Stimulated activated CD4-positive, alpha-beta T cell treated with anti-CD3 and anti-CD28 coated beads, Interleukin-4, amount 100 ng/mL, for 1 hour (primary cell): ENCODE measurements around the gene TNNC2.
"Not testable (repeated sequence)": the region's sequence is repeated elsewhere in the genome, so short reads cannot be mapped to it uniquely, and the experiment has no call there.

Experiments used
- DNase-seq: peaks from one replicate; pipeline ENCODE4 v3.0.0-alpha.2; 2020

TNNC2 gene

DNA sequence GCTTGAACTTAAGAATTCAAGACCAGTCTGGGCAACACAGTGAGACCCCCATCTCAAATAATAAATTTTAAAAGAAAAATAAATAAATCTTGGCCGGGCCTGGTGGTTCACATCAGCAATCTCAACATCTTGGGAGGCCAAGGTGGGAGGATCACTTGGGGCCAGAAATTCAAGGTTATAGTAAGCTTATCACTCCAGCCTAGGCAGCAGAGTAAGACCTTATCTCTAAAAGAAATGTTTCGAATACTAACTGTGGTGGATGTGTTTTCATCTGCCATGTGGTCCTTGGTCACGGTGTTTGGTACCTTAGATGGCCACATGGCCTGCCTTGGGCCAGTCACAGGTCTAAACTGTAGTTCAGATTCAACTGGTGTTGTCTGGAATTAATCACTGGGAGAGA lies 8.9 kb downstream of the TNNC2 start:
- DNase-seq, result no peak

DNA sequence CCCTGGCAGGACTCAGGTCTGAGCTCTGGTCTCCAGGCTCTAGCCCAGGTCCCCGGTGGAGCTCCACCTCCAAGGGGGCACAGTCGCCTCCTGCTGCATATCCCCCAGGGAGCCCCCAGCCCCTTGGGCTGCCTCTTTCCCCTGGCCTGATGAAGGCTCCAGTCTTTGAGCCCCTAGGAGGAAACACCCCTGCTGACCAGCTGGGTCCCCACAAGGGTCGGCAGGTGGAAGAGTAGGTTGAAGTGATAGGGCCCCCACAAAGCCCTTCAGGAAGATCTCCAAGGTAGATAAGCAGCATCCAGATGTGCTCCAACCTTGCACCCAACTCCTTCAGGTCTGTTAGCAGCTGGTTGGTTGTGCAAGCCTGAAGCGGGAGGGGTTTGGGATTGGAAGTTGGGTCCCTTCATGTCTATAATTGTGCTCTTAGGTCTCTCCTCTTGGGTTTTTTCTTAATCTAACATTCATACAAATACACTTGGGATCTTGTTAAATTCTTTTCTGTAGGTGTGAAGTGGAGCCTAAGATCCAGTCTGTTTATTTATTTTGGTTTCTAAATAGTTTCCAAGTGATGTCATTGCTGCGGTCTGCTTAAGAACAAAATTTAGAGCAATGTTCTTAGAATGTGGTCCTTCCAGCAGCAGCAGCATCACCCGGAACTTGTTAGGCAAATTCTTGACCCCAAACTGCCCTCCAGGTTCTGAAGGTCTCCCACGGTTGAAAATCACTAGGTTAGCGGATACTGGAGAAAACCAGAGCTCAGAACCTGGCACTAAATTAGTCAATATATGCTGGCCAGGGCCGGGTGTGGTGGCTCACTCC lies 9.5 kb downstream of the TNNC2 start:
- no peak for DNase-seq

DNA sequence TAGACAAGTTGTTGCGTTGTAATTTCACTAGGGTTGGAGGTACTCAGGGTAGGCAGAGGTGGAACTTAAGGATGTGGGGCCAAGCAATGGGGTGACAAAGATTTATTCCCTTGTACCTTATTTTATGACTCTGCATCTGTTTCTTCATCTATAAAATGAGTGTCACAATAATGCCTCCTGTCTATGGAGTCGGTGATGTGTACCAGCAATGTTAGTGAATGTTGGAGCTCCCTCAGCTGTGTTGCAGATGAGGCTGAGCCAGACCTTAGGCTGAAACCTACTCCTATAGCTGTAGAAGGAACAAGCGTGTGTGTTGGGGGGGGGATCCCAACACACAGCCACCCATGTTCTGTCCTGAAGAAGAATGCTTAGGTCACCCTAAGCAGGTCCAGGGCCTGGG lies 10.2 kb downstream of the TNNC2 start:
- no peak for DNase-seq

DNA sequence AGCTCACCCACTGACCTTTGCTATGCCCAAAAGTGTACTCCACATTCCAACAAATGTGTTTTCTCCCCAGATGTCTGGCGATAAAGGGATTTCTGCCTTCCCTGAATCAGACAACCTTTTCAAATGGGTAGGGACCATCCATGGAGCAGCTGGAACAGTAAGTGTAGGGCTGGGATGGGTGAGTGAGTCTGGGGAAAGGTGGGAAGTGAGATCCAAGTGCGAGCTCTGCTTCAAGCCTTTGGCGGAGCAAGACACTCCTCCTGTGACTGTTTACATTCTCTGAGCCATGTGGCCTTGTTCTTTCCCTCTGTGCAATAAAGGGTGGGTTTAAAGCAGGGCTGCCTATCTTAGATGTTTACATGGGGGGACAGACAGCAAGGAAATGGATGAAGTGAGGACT lies 12.8 kb downstream of the TNNC2 start:
- DNase-seq, result no peak

DNA sequence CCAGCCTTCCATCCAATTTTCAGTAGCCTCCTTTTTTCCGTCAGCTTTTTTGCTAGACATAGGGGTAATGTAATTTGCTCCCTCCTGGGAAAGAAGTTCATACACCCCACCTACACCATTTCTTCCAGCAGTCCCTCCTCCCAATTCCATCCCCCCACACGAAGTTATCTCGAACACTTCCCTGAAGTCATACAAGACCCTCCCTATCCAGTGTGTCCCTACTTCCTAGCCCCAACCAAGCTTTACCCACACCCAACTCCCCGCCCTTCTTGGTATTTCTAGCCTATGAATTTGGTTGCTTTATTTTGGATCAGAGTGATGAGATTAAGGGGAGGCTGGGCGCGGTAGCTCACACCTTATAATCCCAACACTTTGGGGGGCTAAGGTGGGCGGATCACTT lies 13.6 kb downstream of the TNNC2 start:
- DNase-seq, result no peak

DNA sequence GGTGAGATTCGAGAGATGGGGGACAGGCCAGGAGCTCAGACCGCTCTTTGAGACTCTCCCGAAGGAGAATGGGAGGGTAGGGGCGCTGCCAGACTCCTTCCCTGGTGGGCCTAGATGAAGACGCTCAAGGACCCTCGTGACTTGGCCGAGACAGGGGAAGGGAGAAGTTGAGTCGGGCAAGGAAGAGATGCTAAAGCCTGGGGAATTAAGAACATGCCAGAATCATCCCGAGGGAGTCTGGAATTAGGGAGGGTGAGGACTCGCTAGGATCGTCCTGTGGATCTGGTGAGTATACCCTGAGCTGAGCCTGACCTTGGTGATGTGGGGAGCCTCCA lies 14.1 kb downstream of the TNNC2 start:
- no peak for DNase-seq

DNA sequence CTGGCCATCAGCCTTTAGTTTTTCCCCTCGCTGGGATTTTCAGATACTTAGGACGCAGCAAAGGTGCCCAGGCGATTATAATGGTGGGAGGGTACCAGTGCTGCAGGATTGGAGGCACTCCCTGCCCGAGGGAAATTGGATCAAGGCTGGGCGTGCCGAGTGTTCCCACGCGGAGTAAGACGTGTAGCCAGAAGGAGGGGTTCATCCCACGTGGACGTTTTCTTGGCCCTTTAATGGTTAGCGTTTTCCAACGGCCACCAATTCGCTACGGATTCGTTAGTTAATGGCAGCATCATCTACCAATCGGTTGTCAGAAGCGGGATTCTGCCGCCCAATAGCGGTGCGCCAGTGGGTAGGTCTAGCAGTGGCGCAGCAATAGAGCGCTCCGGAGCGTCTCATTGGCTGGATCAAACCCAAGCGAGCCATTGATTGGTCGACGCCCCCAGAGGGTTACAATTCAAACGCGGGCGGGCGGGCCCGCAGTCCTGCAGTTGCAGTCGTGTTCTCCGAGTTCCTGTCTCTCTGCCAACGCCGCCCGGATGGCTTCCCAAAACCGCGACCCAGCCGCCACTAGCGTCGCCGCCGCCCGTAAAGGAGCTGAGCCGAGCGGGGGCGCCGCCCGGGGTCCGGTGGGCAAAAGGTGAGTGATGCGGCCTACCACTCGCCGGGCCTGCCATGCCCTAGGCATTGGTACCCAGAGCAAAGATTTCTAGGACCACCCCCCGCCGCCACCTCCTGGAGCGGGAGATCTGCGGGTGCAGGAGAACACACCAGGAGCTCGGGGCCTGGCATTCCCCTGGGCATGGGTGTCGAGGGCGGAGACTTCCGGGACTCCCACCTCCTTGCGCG lies 14.7 kb downstream of the TNNC2 start, which contains the start of gene UBE2C:
UBE2C (plus strand) TSS at position 488 of the 849 bp plus-strand sequence; CDS start at position 540, 52 bp downstream.
- DNase-seq, result peak; percentile 91

DNA sequence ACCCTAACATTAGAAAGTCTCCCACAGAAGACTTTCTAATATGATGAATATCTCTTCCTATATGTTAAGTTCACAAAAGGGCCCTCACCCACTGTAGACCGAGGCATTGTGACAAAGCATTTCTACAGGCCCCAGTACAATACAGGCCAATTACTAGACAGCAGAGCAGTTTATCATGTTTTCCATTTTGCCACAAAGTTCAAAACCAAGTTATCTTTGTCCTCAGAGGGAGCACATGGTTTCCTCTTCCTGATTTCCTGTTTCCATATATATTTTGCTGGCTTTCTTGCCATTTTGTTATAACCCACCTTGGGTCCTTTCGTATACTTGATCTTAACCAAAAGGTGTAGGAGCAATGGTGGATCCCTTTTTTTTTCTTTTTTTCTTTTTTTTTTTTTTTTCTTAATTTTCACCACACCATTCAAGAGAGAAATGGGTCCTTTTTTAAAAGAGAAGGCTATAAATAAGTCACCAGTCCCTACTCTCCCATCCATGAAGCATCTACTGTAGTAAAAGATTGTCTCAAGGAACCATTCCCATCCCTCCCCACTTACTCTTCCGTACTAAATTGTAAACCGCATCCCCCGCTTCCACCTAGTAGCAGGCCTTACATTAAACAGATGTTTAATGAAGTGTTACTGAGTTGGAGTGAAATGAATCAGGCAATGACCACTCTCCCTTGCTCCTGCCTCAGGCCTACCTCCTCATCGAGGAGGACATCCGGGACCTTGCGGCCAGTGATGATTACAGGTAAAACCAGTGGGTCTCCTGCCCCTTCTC lies 16.7 kb downstream of the TNNC2 start:
- no peak for DNase-seq

DNA sequence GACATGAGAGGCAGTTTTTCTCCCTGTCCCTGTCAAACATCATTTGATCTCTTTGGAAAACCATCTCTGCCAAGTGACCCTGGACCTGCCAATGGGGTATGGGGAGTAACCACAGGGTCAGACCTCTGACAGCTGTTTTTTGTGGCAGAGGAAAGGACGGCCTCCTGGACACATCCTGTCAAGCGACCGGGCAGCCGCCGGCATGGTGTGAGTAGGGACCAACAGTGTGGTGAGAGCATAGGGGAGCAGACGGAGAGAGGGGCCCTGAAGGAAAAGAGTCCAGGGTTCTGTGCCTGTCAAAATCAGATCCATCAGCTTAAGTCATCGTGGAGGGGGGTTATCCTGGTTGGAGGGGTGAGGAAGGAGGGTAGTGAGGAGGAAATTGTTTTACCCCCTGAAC lies 25.3 kb downstream of the TNNC2 start:
- no peak for DNase-seq

DNA sequence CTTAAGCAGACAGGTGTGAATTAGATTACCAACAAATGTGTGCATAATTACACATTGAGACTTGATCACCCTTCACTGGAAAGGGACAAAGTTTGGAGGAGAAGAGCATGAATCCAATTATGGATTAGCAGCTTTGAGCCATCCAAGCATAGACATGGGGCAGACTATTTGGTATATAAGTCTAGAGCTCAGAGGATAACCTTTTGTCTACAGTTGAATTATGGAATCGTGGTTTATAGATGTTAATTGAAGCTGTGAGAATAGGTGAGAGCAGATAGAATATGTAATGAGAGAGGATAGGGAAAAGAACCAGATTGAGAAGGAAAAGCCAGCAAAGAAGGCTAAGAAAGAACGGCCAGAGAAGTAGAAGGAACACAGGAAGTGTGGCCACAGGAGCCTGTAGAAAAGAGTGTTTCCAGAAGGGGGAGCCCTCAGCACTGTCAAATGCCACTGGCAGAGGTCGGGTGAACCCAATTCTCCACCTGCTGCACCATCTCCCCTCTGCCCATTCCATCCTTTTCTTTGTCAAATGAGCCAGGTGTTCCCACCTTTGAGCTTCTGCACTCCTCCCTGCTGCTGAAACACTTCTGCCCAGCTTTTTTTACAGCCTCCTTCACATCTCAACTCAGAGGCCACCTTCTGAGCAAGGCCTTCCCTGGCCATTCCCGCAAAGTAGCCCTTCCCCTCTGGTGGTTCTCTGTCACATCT lies 28.0 kb downstream of the TNNC2 start:
- peak; percentile 54 for DNase-seq

DNA sequence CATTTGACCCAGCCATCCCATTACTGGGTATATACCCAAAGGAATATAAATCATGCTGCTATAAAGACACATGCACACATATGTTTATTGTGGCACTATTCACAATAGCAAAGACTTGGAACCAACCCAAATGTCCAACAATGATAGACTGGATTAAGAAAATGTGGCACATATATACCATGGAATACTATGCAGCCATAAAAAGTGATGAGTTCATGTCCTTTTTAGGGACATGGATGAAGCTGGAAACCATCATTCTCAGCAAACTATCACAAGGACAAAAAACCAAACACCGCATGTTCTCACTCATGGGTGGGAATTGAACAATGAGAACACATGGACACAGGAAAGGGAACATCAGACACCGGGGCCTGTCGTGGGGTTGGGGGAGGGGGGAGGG lies 29.2 kb downstream of the TNNC2 start:
- DNase-seq, result not testable (repeated sequence)

DNA sequence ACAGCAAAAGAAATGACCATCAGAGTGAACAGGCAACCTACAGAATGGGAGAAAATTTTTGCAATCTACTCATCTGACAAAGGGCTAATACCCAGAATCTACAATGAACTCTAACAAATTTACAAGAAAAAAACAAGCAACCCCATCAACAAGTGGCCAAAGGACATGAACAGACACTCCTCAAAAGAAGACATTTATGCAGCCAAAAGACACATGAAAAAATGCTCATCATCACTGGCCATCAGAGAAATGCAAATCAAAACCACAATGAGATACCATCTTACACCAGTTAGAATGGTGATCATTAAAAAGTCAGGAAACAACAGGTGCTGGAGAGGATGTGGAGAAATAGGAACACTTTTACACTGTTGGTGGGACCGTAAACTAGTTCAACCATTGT lies 29.6 kb downstream of the TNNC2 start:
- not testable (repeated sequence) for DNase-seq

DNA sequence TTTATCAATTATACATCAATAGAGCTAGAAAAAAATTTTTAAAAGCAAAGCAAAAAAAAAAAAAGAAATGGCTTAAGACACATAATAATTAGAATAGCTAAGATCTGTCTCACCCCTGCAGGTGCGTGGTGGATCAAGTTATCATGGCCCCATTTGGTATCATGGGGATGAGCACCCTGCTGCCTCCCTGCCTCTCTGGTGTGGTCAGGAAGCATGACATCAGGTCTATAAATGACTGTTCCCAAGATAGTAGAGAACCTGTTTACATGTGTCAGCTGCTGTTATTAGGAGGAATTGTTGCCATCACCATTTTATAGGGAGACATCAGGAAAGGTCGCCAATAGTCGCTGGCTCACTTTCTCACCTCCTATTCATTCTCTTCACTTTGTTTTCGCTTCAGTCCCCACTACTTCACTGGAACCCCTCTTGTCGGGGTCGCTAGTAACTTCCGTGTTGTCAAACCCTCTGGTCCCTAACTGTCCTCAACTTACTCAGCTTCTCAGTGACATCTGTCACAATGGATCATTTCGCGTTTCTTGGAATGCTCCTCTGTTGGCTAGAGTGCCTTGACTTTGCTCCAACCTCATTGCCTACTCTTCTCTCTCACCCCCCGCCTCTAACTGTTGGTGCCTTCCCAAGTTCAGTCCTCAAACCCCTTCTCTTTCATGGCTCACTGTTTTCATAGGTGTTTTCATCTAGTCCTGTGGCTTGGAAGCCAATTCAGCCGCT lies 30.6 kb downstream of the TNNC2 start:
- no peak for DNase-seq

DNA sequence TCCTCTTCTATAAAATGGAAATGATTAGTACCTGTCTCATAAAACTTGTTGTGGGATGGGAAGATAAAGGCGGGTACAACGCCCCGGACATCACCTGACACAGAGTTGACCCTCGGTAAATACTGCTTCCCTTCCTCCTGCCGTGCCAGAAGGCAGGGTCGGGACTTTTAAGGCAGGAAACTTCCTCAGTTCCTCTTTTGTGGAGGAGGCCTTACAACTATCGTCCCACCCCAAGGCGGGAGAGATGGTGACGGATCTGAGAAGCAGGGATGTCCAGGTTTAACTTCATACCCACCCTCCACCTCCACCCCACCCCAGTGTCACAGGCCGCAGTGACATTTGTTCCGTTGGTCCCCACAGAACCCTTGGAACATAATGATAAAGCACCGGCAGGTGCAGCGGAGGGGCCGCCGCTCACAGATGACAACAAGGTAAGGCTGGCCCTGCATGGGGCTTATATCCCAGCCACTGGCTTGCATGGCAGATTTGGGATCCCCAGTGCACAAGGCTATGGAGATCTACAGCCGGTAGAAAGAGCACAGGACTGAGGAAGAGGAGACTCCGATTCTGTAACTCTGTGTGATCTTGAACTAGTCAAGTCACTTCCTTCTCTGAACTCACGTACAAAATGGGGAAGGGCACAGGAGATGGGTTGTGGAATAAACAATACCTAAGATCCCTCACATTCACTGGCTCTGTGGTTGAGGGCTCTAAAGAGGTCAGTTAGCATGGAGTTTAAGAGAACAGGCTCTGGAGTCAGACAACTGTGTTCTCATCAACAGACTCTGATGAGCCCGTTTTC lies 34.6 kb downstream of the TNNC2 start:
- peak; percentile 3 for DNase-seq

DNA sequence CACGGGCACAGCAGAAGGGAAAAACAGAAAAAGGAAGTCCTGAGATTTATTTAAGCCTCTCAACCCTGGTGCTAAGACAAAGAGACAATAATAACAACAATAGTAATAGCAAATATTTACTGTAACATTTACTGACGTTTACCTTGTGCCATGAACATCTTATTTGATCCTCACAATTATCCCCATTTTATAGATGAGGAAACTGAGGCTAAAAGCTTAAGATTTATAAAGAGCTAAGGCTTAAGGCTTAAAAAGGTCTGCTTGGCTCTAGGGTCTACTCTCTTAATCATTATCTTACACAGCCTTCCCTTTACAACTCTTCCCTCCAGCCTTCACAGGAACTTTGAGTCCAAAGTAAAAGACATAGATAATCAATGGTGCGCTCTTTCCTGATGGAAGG lies 38.8 kb downstream of the TNNC2 start:
- no peak for DNase-seq

DNA sequence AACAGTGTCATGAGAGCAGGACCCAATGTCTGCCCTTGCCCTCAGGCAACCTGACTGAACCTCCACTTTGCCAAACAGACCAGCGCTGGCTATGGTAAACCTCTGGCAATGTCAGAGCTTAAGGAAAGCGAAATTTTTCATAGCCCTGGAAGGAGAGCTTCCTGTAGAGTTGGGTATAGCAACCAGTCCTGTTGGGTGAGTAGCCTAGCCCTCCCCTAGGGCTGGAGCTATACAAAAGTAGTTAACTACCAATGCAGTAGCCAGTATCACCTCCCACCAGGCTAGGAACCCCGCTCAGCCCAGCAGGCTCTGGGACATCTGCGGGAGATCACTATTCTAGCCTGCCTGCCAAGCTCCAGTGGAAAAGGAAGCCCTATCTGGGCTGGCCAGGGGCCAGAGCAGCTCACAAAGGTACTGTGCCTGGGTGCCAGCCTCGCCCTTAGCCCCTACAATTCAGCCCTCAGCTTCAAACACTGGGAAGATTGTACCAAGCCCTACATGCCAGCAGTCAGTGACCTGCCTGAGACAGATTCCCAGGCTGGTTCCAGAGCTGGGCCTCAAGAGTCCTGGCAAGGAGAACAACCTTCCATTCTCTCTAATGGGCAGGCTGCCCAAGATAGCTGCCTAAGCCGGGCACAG lies 43.3 kb downstream of the TNNC2 start:
- DNase-seq, result no peak

DNA sequence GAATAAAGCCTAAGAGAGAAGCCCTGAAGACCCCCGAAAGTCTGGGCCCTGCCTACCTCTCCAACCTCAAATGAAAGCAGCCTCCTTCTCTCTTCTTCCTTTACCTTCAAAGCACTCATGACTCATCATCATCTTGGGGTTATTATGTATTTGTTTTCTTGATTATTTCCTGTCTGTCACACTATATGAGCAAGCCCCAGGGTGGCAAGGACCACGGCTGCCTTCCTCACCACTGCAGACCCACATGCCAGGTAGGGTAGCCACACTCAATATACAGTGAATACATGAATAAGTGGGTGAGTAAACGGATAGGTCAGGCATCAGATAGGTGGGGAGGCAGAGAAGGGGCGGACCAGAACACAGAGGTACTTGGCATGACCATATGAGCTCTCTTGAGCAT lies 44.2 kb downstream of the TNNC2 start:
- DNase-seq, result no peak

DNA sequence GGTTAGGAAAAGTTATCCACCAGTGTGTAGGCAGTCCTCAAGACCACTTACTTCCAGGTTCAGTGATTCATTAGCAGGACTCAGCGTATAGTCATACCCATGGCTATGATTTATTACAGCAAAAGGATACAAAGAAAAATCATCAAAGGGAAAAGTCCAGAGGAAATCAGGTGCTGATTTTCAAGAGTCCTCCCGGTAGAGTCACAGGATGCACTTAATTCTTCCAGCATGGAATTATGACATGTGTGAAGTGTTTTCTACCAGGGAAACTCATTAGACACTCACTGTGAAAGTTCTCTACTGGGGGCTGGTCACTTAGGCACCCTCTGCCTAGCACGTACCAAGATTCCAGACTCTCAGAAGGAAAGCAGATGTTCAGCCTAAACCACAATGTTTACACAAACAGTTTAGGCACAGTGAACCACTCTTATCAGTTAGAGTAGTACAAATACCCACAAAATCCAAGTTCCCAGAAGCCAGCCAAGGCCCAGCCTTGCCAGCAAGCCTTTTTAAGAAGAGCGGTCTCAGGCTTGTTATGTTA lies 45.7 kb downstream of the TNNC2 start:
- no peak for DNase-seq

DNA sequence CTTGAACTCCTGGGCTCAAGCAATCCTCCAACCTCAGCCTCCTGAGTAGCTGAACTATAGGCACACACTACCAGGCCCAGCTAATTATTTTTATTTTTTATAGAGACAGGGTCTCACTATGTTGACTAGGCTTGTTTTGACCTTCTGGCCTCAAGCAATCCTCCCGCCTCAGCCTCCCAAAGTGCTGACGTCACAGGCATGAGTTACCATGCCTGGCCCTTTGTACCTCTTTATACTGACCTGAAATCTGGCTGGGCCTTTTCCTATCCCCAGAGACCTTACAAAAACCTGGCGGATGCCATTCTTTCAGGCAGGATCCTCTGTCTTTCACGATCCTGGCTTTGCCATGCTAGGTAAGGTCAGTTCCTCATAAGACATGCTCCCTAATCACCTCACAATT lies 47.0 kb downstream of the TNNC2 start:
- DNase-seq, result no peak
